H9 (cell line): ENCODE measurements around the gene LCE3E. TPM values are rescaled to one million over a fixed set of nuclear protein-coding genes. Genes with fewer than 3 reads are reported as not detected.

Experiments used
- DNase-seq: peaks from one replicate; pipeline ENCODE4 v3.0.0-alpha.2; 2017
- H2AFZ ChIP-seq: one replicate; pipeline ENCODE4 v1.6.1; 2013; ENCODE audit warnings: mild to moderate bottlenecking, low read length, control low read depth, moderate library complexity
- H2AK5ac ChIP-seq: 2 replicates; pipeline ENCODE4 v1.6.1; 2013; ENCODE audit warnings: low read length, control low read depth, mixed read lengths; ENCODE audit not compliant: insufficient read length
- H2BK120ac ChIP-seq: one replicate; pipeline ENCODE4 v1.6.1; 2013; ENCODE audit warnings: low read depth, mild to moderate bottlenecking, low read length, control low read depth, inconsistent platforms; ENCODE audit not compliant: poor library complexity, severe bottlenecking
- H2BK12ac ChIP-seq: 2 replicates; pipeline ENCODE4 v1.6.1; 2013; ENCODE audit warnings: low read length, control low read depth, mixed read lengths, low read depth; ENCODE audit not compliant: insufficient read length
- H2BK15ac ChIP-seq: 2 replicates; pipeline ENCODE4 v1.6.1; 2013; ENCODE audit warnings: low read depth, low read length, control low read depth
- H2BK20ac ChIP-seq: one replicate; pipeline ENCODE4 v1.6.1; 2013; ENCODE audit warnings: low read depth, mild to moderate bottlenecking, low read length, control low read depth, inconsistent platforms; ENCODE audit not compliant: poor library complexity, severe bottlenecking
- H2BK5ac ChIP-seq: 2 replicates; pipeline ENCODE4 v1.6.1; 2013; ENCODE audit warnings: low read length, control low read depth, mixed read lengths; ENCODE audit not compliant: insufficient read length
- H3K14ac ChIP-seq: 2 replicates; pipeline ENCODE4 v1.6.1; 2013; ENCODE audit warnings: low read length, control low read depth; ENCODE audit not compliant: insufficient read depth
- H3K18ac ChIP-seq: 2 replicates; pipeline ENCODE4 v1.6.1; 2013; ENCODE audit warnings: low read depth, mild to moderate bottlenecking, mixed read lengths, low read length, control low read depth; ENCODE audit not compliant: insufficient read length
- H3K23ac ChIP-seq: 2 replicates; pipeline ENCODE4 v1.6.1; 2013; ENCODE audit warnings: low read length, control low read depth, mixed read lengths, low read depth; ENCODE audit not compliant: insufficient read length
- H3K23me2 ChIP-seq: 2 replicates; pipeline ENCODE4 v1.6.1; 2013; ENCODE audit warnings: low read depth, mild to moderate bottlenecking, mixed read lengths, low read length, control low read depth; ENCODE audit not compliant: insufficient read length, poor library complexity, severe bottlenecking
- H3K27ac ChIP-seq: 2 replicates; pipeline ENCODE4 v1.5.1; 2013; ENCODE audit warnings: low read length, control low read depth, mixed read lengths, low read depth; ENCODE audit not compliant: insufficient read length
- H3K27me3 ChIP-seq: 2 replicates; pipeline ENCODE4 v1.6.1; 2013; ENCODE audit warnings: low read length, control low read depth, inconsistent platforms; ENCODE audit not compliant: insufficient read depth
- H3K4ac ChIP-seq: 2 replicates; pipeline ENCODE4 v1.6.1; 2013; ENCODE audit warnings: low read depth, mild to moderate bottlenecking, control low read depth, inconsistent platforms, low read length, moderate library complexity
- H3K4me1 ChIP-seq: 2 replicates; pipeline ENCODE4 v1.6.1; 2013; ENCODE audit warnings: low read length, control low read depth, inconsistent platforms; ENCODE audit not compliant: insufficient read depth
- H3K4me2 ChIP-seq: 2 replicates; pipeline ENCODE4 v1.6.1; 2013; ENCODE audit warnings: low read length, control low read depth, mixed read lengths; ENCODE audit not compliant: insufficient read length, insufficient read depth
- H3K56ac ChIP-seq: 2 replicates; pipeline ENCODE4 v1.6.1; 2013; ENCODE audit warnings: low read depth, mild to moderate bottlenecking, mixed read lengths, low read length, control low read depth; ENCODE audit not compliant: insufficient read length
- H3K79me1 ChIP-seq: 2 replicates; pipeline ENCODE4 v1.6.1; 2013; ENCODE audit warnings: low read depth, mild to moderate bottlenecking, moderate library complexity, low read length, control low read depth, inconsistent platforms; ENCODE audit not compliant: insufficient read depth, poor library complexity, severe bottlenecking
- H3K79me2 ChIP-seq: 2 replicates; pipeline ENCODE4 v1.6.1; 2013; ENCODE audit warnings: low read length, control low read depth, inconsistent platforms; ENCODE audit not compliant: insufficient read depth
- H3K9ac ChIP-seq: 2 replicates; pipeline ENCODE4 v1.6.1; 2013; ENCODE audit warnings: low read length, control low read depth, mixed read lengths; ENCODE audit not compliant: insufficient read length; ENCODE audit errors: extremely low read depth
- H3K9me3 ChIP-seq: one replicate; pipeline ENCODE4 v1.6.1; 2013; ENCODE audit warnings: low read depth, low read length, inconsistent platforms; ENCODE audit not compliant: control insufficient read depth
- H3T11ph ChIP-seq: one replicate; pipeline ENCODE4 v1.6.1; 2013; ENCODE audit warnings: mild to moderate bottlenecking, low read length, control low read depth, inconsistent platforms
- H4K20me1 ChIP-seq: one replicate; pipeline ENCODE4 v1.6.1; 2013; ENCODE audit not compliant: control insufficient read depth, insufficient read length, insufficient read depth
- H4K5ac ChIP-seq: 2 replicates; pipeline ENCODE4 v1.6.1; 2013; ENCODE audit warnings: low read depth, mild to moderate bottlenecking, mixed read lengths, low read length, control low read depth; ENCODE audit not compliant: insufficient read length
- H4K8ac ChIP-seq: replicated peaks from 2 replicates; pipeline ENCODE4 v1.6.1; 2013; ENCODE audit warnings: low read length, control low read depth, mixed read lengths, low read depth; ENCODE audit not compliant: insufficient read length
- H4K91ac ChIP-seq: 2 replicates; pipeline ENCODE4 v1.6.1; 2013; ENCODE audit warnings: low read depth, mild to moderate bottlenecking, moderate library complexity, mixed read lengths, low read length, control low read depth; ENCODE audit not compliant: insufficient read length
- H3K27ac Mint-ChIP-seq, 3 experiments: 2 replicates in 2 of 3; 3 replicates in 1 of 3; pipeline ENCODE4 v1.8.0; 2020 to 2021; ENCODE audit warnings: mixed read lengths in 3 of 3, mild to moderate bottlenecking in 1 of 3, moderate library complexity in 1 of 3
- H3K27me3 Mint-ChIP-seq: 2 replicates; pipeline ENCODE4 v1.8.0; 2021; ENCODE audit warnings: low read depth, mild to moderate bottlenecking, moderate library complexity, mixed read lengths
- H3K36me3 Mint-ChIP-seq, 3 experiments: 2 replicates in 2 of 3; 3 replicates in 1 of 3; pipeline ENCODE4 v1.8.0; 2020 to 2021; ENCODE audit warnings: low read depth in 3 of 3, mixed read lengths in 3 of 3; ENCODE audit not compliant: insufficient read depth in 1 of 3
- H3K4me1 Mint-ChIP-seq, 2 experiments: 2 replicates each; pipeline ENCODE4 v1.8.0; 2020; ENCODE audit warnings: mixed read lengths in 2 of 2
- H3K4me3 Mint-ChIP-seq, 2 experiments: 2 replicates in 1 of 2; 3 replicates in 1 of 2; pipeline ENCODE4 v1.8.0; 2020 to 2021; ENCODE audit warnings: mild to moderate bottlenecking in 2 of 2, mixed read lengths in 2 of 2, moderate library complexity in 1 of 2
- H3K9me3 Mint-ChIP-seq, 2 experiments: 2 replicates in 1 of 2; 3 replicates in 1 of 2; pipeline ENCODE4 v1.8.0; 2020; ENCODE audit warnings: mild to moderate bottlenecking in 2 of 2, mixed read lengths in 2 of 2, moderate library complexity in 1 of 2
- WGBS: extraction: QIAGEN DNeasy Blood & Tissue Kit; methylation state at CpG from one replicate; pipeline ENCODE4 v1.1.7; 2013; ENCODE audit warnings: missing lambda C conversion rate, low lambda C conversion rate, mixed read lengths; ENCODE audit not compliant: insufficient read length; ENCODE audit errors: extremely low coverage; 5-methylcytosine and 5-hydroxymethylcytosine counted together
- total RNA-seq: library from RNA; stranded (reverse); gene quantifications from 2 replicates; pipeline ENCODE4 v1.2.1, GENCODE V29; 2021
- TF ChIP-seq, protein P1 (sequence below): fragments of 200-600 bp; sonication (generic); conservative IDR thresholded peaks from 3 replicates; pipeline ENCODE4 v1.8.0; 2021; ENCODE audit warnings: antibody characterized with exemption, mild to moderate bottlenecking

LCE3E gene
- total RNA-seq, 1 experiment from 2014 or later: not detected

DNA sequence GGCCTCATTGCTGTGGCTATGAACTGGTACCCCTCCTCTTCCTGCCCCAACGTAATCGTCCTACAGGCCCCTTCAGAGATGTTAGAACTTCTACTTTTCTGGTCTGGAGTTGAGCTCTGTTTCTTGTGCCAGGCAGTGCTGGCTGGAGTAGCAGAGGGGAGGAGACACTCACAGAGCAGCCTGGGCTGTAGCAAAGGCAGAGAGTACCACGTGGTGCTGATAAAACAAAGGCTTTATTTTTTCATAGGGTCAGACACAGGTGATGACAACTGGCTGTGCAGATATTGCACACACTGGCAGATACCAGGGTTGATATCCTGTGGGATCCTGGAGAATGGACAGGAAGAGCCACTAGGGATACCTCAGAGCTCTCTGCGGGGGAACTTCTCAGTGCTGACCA, 29.1 kb downstream of the LCE3E start:
- no peak overlapping the region for H2AFZ ChIP-seq
- H3K4me1 Mint-ChIP-seq: no peaks in the 10 kb centered on the region
- no peak overlapping the region for H3K23ac ChIP-seq
- TF ChIP-seq, protein P1, sequence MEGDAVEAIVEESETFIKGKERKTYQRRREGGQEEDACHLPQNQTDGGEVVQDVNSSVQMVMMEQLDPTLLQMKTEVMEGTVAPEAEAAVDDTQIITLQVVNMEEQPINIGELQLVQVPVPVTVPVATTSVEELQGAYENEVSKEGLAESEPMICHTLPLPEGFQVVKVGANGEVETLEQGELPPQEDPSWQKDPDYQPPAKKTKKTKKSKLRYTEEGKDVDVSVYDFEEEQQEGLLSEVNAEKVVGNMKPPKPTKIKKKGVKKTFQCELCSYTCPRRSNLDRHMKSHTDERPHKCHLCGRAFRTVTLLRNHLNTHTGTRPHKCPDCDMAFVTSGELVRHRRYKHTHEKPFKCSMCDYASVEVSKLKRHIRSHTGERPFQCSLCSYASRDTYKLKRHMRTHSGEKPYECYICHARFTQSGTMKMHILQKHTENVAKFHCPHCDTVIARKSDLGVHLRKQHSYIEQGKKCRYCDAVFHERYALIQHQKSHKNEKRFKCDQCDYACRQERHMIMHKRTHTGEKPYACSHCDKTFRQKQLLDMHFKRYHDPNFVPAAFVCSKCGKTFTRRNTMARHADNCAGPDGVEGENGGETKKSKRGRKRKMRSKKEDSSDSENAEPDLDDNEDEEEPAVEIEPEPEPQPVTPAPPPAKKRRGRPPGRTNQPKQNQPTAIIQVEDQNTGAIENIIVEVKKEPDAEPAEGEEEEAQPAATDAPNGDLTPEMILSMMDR: no peak
- H3K4me2 ChIP-seq: no peak overlapping the region
- H3K79me2 ChIP-seq: no peaks in the 10 kb centered on the region
- no CpG with 5 or more reads among the region's 4 CpGs for WGBS
- DNase-seq: no peak
- H3K9me3 ChIP-seq: peaks cover 83% of the 10 kb centered on the region
- no peak overlapping the region for H3K4ac ChIP-seq
- H3K18ac ChIP-seq: no peak overlapping the region
- no peaks in the 10 kb centered on the region for H3K27me3 ChIP-seq
- H3K9ac ChIP-seq: no peak overlapping the region
- no peak overlapping the region for H2BK15ac ChIP-seq
- no peak overlapping the region for H3K14ac ChIP-seq
- no peak overlapping the region for H3K56ac ChIP-seq
- no peak overlapping the region for H2BK20ac ChIP-seq
- H4K91ac ChIP-seq: no peak overlapping the region
- H4K8ac ChIP-seq: no peak overlapping the region
- H3K23me2 ChIP-seq: no peaks in the 10 kb centered on the region
- no peaks in the 10 kb centered on the region; the same call in 1 of the 2 replicates for H3K27me3 Mint-ChIP-seq
- H4K20me1 ChIP-seq: no peaks in the 10 kb centered on the region
- H3K79me1 ChIP-seq: no peaks in the 10 kb centered on the region
- no peak overlapping the region for H3K4me3 Mint-ChIP-seq
- no peak overlapping the region for H3K27ac ChIP-seq
- no peak overlapping the region for H3T11ph ChIP-seq
- no peak overlapping the region for H2BK5ac ChIP-seq
- H3K4me1 ChIP-seq: no peaks in the 10 kb centered on the region
- H2AK5ac ChIP-seq: no peak overlapping the region
- peaks cover 8 to 50% (median 9%) of the 10 kb centered on the region in 3 experiments for H3K36me3 Mint-ChIP-seq
- H4K5ac ChIP-seq: no peak overlapping the region
- H3K27ac Mint-ChIP-seq: no peak overlapping the region
- H2BK12ac ChIP-seq: no peak overlapping the region
- no peak overlapping the region for H2BK120ac ChIP-seq
- H3K9me3 Mint-ChIP-seq: peaks cover 94 to 95% of the 10 kb centered on the region in 2 experiments
